AG08396 (cell line): ENCODE measurements around the gene SPAG17.
"Not testable (repeated sequence)": the region's sequence is repeated elsewhere in the genome, so short reads cannot be mapped to it uniquely, and the experiment has no call there.

Source experiments
- DNase-seq: peaks from one replicate; pipeline ENCODE4 v3.0.0; 2012; ENCODE audit warnings: low spot score, mixed read lengths

SPAG17 gene

GRCh38 chr1:117976381-117976780 is 208.6 kb downstream of the SPAG17 start:
- no peak for DNase-seq

- DNase-seq = no peak
Measured at GRCh38 chr1:117971777-117972176, 213.3 kb downstream of the SPAG17 start.

- no peak for DNase-seq
Measured at GRCh38 chr1:117970252-117970651, 214.8 kb downstream of the SPAG17 start.

- no peak for DNase-seq
Measured at GRCh38 chr1:117967881-117968280, 217.1 kb downstream of the SPAG17 start.

- peak; percentile 21 for DNase-seq
Measured at GRCh38 chr1:117967477-117967876, 217.6 kb downstream of the SPAG17 start.

GRCh38 chr1:117964290-117965038 is 220.6 kb downstream of the SPAG17 start:
- no peak for DNase-seq

- no peak for DNase-seq
Measured at GRCh38 chr1:117959364-117959763, 225.7 kb downstream of the SPAG17 start.

- DNase-seq = no peak
Measured at GRCh38 chr1:117952386-117952785, 232.6 kb downstream of the SPAG17 start.

GRCh38 chr1:117942293-117942692 is 242.7 kb downstream of the SPAG17 start:
- DNase-seq = peak; percentile 5

GRCh38 chr1:117933769-117934168 is 251.3 kb downstream of the SPAG17 start:
- no peak for DNase-seq

GRCh38 chr1:117932576-117932975 is 252.5 kb downstream of the SPAG17 start:
- no peak for DNase-seq

- peak; percentile 2 for DNase-seq
Measured at GRCh38 chr1:117930484-117930883, 254.5 kb downstream of the SPAG17 start.

- no peak for DNase-seq
Measured at GRCh38 chr1:117930173-117930447, 254.9 kb downstream of the SPAG17 start.

GRCh38 chr1:117929343-117930172 is 255.5 kb downstream of the SPAG17 start, which contains the start of the genes GDAP2 and WDR3:
GDAP2 (minus strand) TSS chr1:117929621; CDS start chr1:117920357, 9,264 bp downstream.
WDR3 (plus strand) TSS chr1:117929739; CDS start chr1:117933320, 3,581 bp downstream.
- peak; percentile 92 for DNase-seq

- peak; percentile 63 for DNase-seq
Measured at GRCh38 chr1:117928881-117929342, 256.1 kb downstream of the SPAG17 start.

- no peak for DNase-seq
Measured at GRCh38 chr1:117925981-117926380, 259.0 kb downstream of the SPAG17 start.

- not testable (repeated sequence) for DNase-seq
Measured at GRCh38 chr1:117922717-117923116, 262.3 kb downstream of the SPAG17 start.

GRCh38 chr1:117921991-117922390 is 263.0 kb downstream of the SPAG17 start:
- DNase-seq = no peak

GRCh38 chr1:117919376-117919775 is 265.7 kb downstream of the SPAG17 start:
- no peak for DNase-seq

GRCh38 chr1:117911051-117911450 is 274.0 kb downstream of the SPAG17 start:
- DNase-seq = no peak

- no peak for DNase-seq
Measured at GRCh38 chr1:117905019-117905418, 280.0 kb downstream of the SPAG17 start.

GRCh38 chr1:117904485-117904884 is 280.5 kb downstream of the SPAG17 start:
- no peak for DNase-seq
